Nephron (organoid): ENCODE data around the gene ZDHHC14.

Source experiments
- H3K27ac Mint-ChIP-seq, 3 experiments: 2 replicates each; pipeline ENCODE4 v1.8.0; 2020; ENCODE audit warnings: mixed read lengths in 3 of 3, mild to moderate bottlenecking in 2 of 3, moderate library complexity in 1 of 3
- H3K27me3 Mint-ChIP-seq: 2 replicates; pipeline ENCODE4 v1.8.0; 2021; ENCODE audit warnings: low read depth, mild to moderate bottlenecking, moderate library complexity, mixed read lengths
- H3K36me3 Mint-ChIP-seq: 2 replicates; pipeline ENCODE4 v1.8.0; 2020; ENCODE audit warnings: low read depth, mixed read lengths
- H3K4me1 Mint-ChIP-seq: 2 replicates; pipeline ENCODE4 v1.8.0; 2020; ENCODE audit warnings: mixed read lengths
- H3K4me3 Mint-ChIP-seq, 3 experiments: 2 replicates each; pipeline ENCODE4 v1.8.0; 2020; ENCODE audit warnings: mild to moderate bottlenecking in 3 of 3, mixed read lengths in 3 of 3, moderate library complexity in 2 of 3
- H3K9me3 Mint-ChIP-seq: 2 replicates; pipeline ENCODE4 v1.8.0; 2020; ENCODE audit warnings: mixed read lengths
- TF ChIP-seq, protein P1 (sequence below), 3 experiments: fragments of 200-600 bp; sonication (generic); IDR thresholded peaks; one replicate each; pipeline ENCODE4 v1.5.0; 2021; ENCODE audit warnings: antibody characterized with exemption in 3 of 3; ENCODE audit not compliant: unreplicated experiment in 3 of 3

The ZDHHC14 gene

GRCh38 chr6:157364705-157365104, 16.3 kb upstream of the ZDHHC14 start:
- Mint-ChIP-seq H3K4me3 (no peak overlapping the region), H3K4me1 (no peaks in the 10 kb centered on the region), H3K27ac (no peak overlapping the region), H3K27me3 (peaks cover 4% of the 10 kb centered on the region), H3K9me3 (no peaks in the 10 kb centered on the region), H3K36me3 (no peaks in the 10 kb centered on the region)
- TF ChIP-seq, protein P1, sequence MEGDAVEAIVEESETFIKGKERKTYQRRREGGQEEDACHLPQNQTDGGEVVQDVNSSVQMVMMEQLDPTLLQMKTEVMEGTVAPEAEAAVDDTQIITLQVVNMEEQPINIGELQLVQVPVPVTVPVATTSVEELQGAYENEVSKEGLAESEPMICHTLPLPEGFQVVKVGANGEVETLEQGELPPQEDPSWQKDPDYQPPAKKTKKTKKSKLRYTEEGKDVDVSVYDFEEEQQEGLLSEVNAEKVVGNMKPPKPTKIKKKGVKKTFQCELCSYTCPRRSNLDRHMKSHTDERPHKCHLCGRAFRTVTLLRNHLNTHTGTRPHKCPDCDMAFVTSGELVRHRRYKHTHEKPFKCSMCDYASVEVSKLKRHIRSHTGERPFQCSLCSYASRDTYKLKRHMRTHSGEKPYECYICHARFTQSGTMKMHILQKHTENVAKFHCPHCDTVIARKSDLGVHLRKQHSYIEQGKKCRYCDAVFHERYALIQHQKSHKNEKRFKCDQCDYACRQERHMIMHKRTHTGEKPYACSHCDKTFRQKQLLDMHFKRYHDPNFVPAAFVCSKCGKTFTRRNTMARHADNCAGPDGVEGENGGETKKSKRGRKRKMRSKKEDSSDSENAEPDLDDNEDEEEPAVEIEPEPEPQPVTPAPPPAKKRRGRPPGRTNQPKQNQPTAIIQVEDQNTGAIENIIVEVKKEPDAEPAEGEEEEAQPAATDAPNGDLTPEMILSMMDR (IDR thresholded peaks at IDR 0.05; ENCODE audit: unreplicated experiment in 3 of 3), result no peak

DNA sequence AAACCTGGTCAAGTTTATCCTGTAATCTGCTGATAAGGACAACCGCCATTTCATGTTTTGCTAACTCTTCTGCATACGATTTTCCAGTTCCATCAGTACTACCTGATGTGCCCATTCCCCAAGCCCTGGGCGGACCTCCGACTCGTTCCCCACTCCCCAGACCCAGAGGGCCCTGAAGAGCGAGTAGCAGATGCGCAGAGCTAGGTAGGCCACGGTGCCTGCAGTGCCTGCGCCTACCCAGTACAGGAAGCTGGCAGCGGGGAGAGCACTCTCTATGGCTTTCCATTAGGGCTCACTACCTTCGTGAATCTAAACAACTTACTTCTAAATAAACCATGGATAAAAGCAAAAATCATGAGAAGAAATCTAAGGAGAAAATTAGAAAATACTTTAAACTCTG, 14.3 kb upstream of the ZDHHC14 start:
- H3K36me3 Mint-ChIP-seq, result no peaks in the 10 kb centered on the region
- peaks cover 8% of the 10 kb centered on the region for H3K27me3 Mint-ChIP-seq
- no peaks in the 10 kb centered on the region for H3K9me3 Mint-ChIP-seq
- no peak overlapping the region for H3K27ac Mint-ChIP-seq
- no peak overlapping the region for H3K4me3 Mint-ChIP-seq
- TF ChIP-seq, protein P1 (IDR thresholded peaks at IDR 0.05; ENCODE audit: unreplicated experiment in 3 of 3), result no peak
- no peaks in the 10 kb centered on the region for H3K4me1 Mint-ChIP-seq

DNA sequence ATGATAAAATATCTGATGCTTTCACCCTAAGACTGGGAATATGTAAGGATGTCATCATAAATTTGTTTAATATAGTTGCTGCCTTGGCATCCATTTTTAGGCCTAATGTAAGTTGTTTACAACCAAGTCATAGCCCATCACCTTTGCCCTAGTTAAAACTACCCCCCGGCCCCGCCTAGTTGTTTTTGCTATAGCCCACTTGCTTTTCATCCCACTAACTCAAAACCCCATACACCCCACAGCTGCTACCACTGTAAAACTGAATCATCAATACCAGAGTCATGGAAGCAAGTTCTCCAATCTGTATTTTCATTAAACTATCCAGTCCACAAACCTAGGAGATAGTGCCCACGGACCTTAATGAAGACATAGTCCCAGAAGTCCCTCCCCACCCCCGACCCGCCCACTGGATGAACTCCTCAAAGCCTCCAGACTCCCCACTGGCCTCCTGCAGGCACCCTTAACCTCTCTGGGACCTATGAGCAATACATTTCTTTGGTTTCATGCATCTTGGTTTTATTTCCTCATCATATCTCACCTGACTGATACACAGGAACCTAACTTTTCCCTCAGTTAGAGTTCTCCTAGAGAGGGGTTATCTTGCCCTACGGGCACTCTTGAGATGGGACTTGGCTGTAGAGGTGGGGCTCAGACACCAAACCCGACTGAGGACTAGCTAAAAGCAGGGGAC, 12.5 kb upstream of the ZDHHC14 start:
- Mint-ChIP-seq H3K27ac (no peak overlapping the region), H3K4me1 (no peaks in the 10 kb centered on the region), H3K4me3 (no peak overlapping the region), H3K27me3 (peaks cover 8% of the 10 kb centered on the region), H3K36me3 (no peaks in the 10 kb centered on the region), H3K9me3 (no peaks in the 10 kb centered on the region)
- TF ChIP-seq, protein P1 (IDR thresholded peaks at IDR 0.05; ENCODE audit: unreplicated experiment in 3 of 3), result no peak

- H3K4me1 Mint-ChIP-seq, result no peaks in the 10 kb centered on the region
- H3K9me3 Mint-ChIP-seq, result no peaks in the 10 kb centered on the region
- H3K27ac Mint-ChIP-seq, result no peak overlapping the region
- H3K36me3 Mint-ChIP-seq, result no peaks in the 10 kb centered on the region
- H3K4me3 Mint-ChIP-seq, result no peak overlapping the region
- TF ChIP-seq, protein P1 (IDR thresholded peaks at IDR 0.05; ENCODE audit: unreplicated experiment in 3 of 3), result no peak
- peaks cover 8% of the 10 kb centered on the region for H3K27me3 Mint-ChIP-seq
Observed at GRCh38 chr6:157370755-157371154, 10.2 kb upstream of the ZDHHC14 start.

DNA sequence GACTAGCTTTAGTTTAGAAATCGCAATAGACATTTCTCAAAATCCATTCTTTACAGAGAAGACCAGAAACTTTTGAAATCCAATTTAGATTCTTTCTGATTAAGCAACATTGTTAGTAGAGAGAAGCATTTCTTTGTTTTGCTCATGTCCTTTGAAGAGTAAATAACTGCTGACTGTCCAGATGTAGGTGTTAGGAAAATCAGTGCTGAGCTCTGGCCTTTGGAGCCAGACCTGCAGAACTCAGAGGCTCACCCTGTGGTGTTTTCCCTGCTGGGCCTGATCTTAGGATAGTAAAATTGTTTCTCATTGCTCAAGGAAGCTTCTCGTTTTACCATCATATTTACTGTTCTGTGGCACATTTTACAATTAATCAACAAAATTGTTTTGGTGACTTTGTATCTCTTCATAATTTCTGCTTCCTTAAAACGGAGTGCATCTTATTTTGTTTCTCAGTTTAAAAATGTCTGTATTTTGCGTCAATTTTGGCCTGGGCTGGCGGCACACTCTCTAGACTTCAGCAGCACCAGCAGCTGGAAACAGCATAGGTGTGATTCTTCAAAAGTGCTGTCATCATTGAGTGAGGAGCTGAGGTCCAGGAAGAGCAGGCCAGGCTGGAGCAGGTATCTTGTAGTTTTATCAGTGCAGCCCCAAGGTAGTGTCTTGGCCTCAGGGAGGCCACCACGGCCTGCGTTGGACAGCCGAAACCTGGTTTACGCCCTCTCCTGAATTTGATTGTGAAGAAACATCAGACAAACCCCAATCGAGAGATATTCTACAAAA, 8.3 kb upstream of the ZDHHC14 start:
- Mint-ChIP-seq H3K27me3 (peaks cover 5% of the 10 kb centered on the region), H3K36me3 (no peaks in the 10 kb centered on the region), H3K4me1 (no peaks in the 10 kb centered on the region), H3K4me3 (no peak overlapping the region), H3K9me3 (no peaks in the 10 kb centered on the region), H3K27ac (no peak overlapping the region)
- TF ChIP-seq, protein P1 (IDR thresholded peaks at IDR 0.05; ENCODE audit: unreplicated experiment in 3 of 3), result no peak
